ENCODE measurements around the gene KRT77.

GRCh38 chr12:52661668-52662067, 41.7 kb downstream of the KRT77 start:
- no peak for TF ChIP-seq POLR2A (IDR thresholded peaks at IDR 0.05)
- TF ChIP-seq, protein P1, sequence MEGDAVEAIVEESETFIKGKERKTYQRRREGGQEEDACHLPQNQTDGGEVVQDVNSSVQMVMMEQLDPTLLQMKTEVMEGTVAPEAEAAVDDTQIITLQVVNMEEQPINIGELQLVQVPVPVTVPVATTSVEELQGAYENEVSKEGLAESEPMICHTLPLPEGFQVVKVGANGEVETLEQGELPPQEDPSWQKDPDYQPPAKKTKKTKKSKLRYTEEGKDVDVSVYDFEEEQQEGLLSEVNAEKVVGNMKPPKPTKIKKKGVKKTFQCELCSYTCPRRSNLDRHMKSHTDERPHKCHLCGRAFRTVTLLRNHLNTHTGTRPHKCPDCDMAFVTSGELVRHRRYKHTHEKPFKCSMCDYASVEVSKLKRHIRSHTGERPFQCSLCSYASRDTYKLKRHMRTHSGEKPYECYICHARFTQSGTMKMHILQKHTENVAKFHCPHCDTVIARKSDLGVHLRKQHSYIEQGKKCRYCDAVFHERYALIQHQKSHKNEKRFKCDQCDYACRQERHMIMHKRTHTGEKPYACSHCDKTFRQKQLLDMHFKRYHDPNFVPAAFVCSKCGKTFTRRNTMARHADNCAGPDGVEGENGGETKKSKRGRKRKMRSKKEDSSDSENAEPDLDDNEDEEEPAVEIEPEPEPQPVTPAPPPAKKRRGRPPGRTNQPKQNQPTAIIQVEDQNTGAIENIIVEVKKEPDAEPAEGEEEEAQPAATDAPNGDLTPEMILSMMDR (IDR thresholded peaks at IDR 0.05), result no peak

Data from vagina (tissue), 2 donors.